Measurements from ENCODE around the gene RAB3C.

DNA sequence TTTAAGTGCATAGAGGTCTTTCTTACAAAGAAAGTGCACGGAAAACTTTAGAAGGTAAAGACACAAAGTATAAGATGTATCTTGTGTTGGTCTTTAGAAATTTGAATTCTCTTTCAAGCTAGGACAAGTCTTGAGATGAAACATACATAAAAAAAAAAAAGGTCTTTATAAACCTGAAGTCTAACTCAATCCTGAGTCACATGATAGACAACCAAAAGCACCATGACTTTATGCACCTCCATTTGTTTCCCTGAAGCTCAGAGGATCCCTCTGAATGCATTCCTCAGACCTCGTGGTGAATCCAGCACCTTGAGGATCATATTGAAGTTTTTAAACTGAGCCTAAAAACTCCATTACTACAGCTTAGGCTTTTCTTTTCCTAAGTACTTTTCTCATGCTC lies 91.8 kb downstream of the RAB3C start:
- TF ChIP-seq, protein P1, sequence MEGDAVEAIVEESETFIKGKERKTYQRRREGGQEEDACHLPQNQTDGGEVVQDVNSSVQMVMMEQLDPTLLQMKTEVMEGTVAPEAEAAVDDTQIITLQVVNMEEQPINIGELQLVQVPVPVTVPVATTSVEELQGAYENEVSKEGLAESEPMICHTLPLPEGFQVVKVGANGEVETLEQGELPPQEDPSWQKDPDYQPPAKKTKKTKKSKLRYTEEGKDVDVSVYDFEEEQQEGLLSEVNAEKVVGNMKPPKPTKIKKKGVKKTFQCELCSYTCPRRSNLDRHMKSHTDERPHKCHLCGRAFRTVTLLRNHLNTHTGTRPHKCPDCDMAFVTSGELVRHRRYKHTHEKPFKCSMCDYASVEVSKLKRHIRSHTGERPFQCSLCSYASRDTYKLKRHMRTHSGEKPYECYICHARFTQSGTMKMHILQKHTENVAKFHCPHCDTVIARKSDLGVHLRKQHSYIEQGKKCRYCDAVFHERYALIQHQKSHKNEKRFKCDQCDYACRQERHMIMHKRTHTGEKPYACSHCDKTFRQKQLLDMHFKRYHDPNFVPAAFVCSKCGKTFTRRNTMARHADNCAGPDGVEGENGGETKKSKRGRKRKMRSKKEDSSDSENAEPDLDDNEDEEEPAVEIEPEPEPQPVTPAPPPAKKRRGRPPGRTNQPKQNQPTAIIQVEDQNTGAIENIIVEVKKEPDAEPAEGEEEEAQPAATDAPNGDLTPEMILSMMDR (IDR thresholded peaks at IDR 0.05), result no peak
- TF ChIP-seq POLR2A (IDR thresholded peaks at IDR 0.05), result no peak

Measured in Peyer's patch (tissue), 4 donors.